ENCODE data around the gene RAB11FIP5.

Gene RAB11FIP5

GRCh38 chr2:73078457-73079411, 34.0 kb downstream of the RAB11FIP5 start:
- Histone ChIP-seq H3K27ac (ENCODE audit: low read depth, low read length) (no peak overlapping the region), H3K9ac (ENCODE audit: low read length) (no peak overlapping the region), H3K79me2 (ENCODE audit: insufficient read depth, low read length) (no peaks in the 10 kb centered on the region), H3F3A (ENCODE audit: insufficient read depth) (no peaks in the 10 kb centered on the region), H3K27me3 (ENCODE audit: low read length) (no peaks in the 10 kb centered on the region), H3K9me3 (ENCODE audit: insufficient read depth, low read length) (no peaks in the 10 kb centered on the region), H3K9me2 (replicated peaks; ENCODE audit: insufficient read depth, low read length) (no peaks in the 10 kb centered on the region), H3K4me2 (ENCODE audit: low read depth, low read length, poor library complexity, severe bottlenecking) (no peak overlapping the region), H3K4me3 (ENCODE audit: insufficient read depth, low read length, poor library complexity, severe bottlenecking) (no peak overlapping the region), H2AFZ (ENCODE audit: low read depth, low read length, severe bottlenecking) (no peak overlapping the region), H4K20me1 (ENCODE audit: low read depth, low read length) (no peaks in the 10 kb centered on the region), H3K36me3 (ENCODE audit: low read length) (no peaks in the 10 kb centered on the region)
- TF ChIP-seq EZH2phosphoT487 (conservative IDR thresholded peaks at IDR 0.05; ENCODE audit: low read length), result no peak
- TF ChIP-seq, protein P1, sequence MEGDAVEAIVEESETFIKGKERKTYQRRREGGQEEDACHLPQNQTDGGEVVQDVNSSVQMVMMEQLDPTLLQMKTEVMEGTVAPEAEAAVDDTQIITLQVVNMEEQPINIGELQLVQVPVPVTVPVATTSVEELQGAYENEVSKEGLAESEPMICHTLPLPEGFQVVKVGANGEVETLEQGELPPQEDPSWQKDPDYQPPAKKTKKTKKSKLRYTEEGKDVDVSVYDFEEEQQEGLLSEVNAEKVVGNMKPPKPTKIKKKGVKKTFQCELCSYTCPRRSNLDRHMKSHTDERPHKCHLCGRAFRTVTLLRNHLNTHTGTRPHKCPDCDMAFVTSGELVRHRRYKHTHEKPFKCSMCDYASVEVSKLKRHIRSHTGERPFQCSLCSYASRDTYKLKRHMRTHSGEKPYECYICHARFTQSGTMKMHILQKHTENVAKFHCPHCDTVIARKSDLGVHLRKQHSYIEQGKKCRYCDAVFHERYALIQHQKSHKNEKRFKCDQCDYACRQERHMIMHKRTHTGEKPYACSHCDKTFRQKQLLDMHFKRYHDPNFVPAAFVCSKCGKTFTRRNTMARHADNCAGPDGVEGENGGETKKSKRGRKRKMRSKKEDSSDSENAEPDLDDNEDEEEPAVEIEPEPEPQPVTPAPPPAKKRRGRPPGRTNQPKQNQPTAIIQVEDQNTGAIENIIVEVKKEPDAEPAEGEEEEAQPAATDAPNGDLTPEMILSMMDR (IDR thresholded peaks at IDR 0.05; ENCODE audit: insufficient read depth, low read length, poor library complexity, severe bottlenecking), result no peak

- TF ChIP-seq, protein P1 (IDR thresholded peaks at IDR 0.05; ENCODE audit: insufficient read depth, low read length, poor library complexity, severe bottlenecking), result no peak
- TF ChIP-seq EZH2phosphoT487 (conservative IDR thresholded peaks at IDR 0.05; ENCODE audit: low read length), result no peak
- Histone ChIP-seq H3K9ac (ENCODE audit: low read length) (no peak overlapping the region), H2AFZ (ENCODE audit: low read depth, low read length, severe bottlenecking) (no peak overlapping the region), H4K20me1 (ENCODE audit: low read depth, low read length) (no peaks in the 10 kb centered on the region), H3K9me3 (ENCODE audit: insufficient read depth, low read length) (no peaks in the 10 kb centered on the region), H3K27ac (ENCODE audit: low read depth, low read length) (no peak overlapping the region), H3K4me3 (ENCODE audit: insufficient read depth, low read length, poor library complexity, severe bottlenecking) (no peak overlapping the region), H3K9me2 (replicated peaks; ENCODE audit: insufficient read depth, low read length) (no peaks in the 10 kb centered on the region), H3K79me2 (ENCODE audit: insufficient read depth, low read length) (no peaks in the 10 kb centered on the region), H3K36me3 (ENCODE audit: low read length) (no peaks in the 10 kb centered on the region), H3K27me3 (ENCODE audit: low read length) (no peaks in the 10 kb centered on the region), H3K4me2 (ENCODE audit: low read depth, low read length, poor library complexity, severe bottlenecking) (no peak overlapping the region), H3F3A (ENCODE audit: insufficient read depth) (peaks cover 8% of the 10 kb centered on the region)
These were observed 35.3 kb downstream of the RAB11FIP5 start for GRCh38 chr2:73077424-73077795.

DNA sequence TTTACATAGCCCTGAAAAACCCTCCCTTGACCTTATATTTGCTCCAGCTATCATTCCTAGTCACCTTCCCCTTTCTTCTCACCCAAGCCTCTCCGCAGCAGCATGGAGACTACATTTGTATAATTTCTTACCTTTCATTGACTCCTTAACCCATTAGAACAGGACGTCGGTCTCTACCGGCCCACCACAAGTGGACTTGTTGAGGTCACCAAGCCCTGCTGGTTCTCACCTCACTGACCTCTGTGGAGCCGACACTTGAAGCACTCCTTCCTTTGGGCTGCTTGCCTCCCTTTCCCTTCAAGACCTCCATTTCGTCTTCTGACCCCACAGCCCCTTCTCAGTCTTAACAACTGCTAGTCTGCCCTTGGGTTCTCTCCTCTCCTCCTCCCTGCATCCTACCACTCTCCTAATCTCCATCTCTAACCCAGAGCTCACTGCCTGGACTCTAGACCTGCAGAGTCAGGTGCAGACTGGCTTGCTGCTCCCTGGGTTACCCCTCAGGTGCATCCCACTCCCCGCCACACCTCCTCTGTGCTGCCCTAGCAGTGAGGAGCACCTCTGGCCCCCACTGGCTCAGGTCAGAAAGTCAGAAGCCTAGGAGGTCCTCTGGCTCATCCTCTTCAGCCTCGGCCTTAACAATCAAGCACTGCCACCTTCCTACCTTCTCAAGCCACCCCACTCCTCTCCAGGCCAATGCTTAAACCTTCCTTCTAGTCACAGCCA, 35.9 kb downstream of the RAB11FIP5 start:
- no peak overlapping the region for H3K4me3 ChIP-seq (ENCODE audit: insufficient read depth, low read length, poor library complexity, severe bottlenecking)
- H3K9me2 ChIP-seq (replicated peaks; ENCODE audit: insufficient read depth, low read length), result no peaks in the 10 kb centered on the region
- no peaks in the 10 kb centered on the region for H3K79me2 ChIP-seq (ENCODE audit: insufficient read depth, low read length)
- no peaks in the 10 kb centered on the region for H3K36me3 ChIP-seq (ENCODE audit: low read length)
- no peak overlapping the region for H3K27ac ChIP-seq (ENCODE audit: low read depth, low read length)
- H3K9ac ChIP-seq (ENCODE audit: low read length), result no peak overlapping the region
- no peaks in the 10 kb centered on the region for H3K27me3 ChIP-seq (ENCODE audit: low read length)
- peaks cover 8% of the 10 kb centered on the region for H3F3A ChIP-seq (ENCODE audit: insufficient read depth)
- H3K9me3 ChIP-seq (ENCODE audit: insufficient read depth, low read length), result no peaks in the 10 kb centered on the region
- TF ChIP-seq EZH2phosphoT487 (conservative IDR thresholded peaks at IDR 0.05; ENCODE audit: low read length), result no peak
- TF ChIP-seq, protein P1 (IDR thresholded peaks at IDR 0.05; ENCODE audit: insufficient read depth, low read length, poor library complexity, severe bottlenecking), result no peak
- H4K20me1 ChIP-seq (ENCODE audit: low read depth, low read length), result no peaks in the 10 kb centered on the region
- no peak overlapping the region for H2AFZ ChIP-seq (ENCODE audit: low read depth, low read length, severe bottlenecking)
- H3K4me2 ChIP-seq (ENCODE audit: low read depth, low read length, poor library complexity, severe bottlenecking), result no peak overlapping the region
